ENCODE data around the gene ZZZ3.
A peak's percentile ranks its signal among the peaks of the same experiment; 100 is the strongest.
"Not testable (repeated sequence)": the region's sequence is repeated elsewhere in the genome, so short reads cannot be mapped to it uniquely, and the experiment has no call there.

ZZZ3 gene

GRCh38 chr1:77686796-77687518 is 4.5 kb upstream of the ZZZ3 start:
- Histone ChIP-seq H3K36me3 (ENCODE audit: insufficient read depth, low read length) (no peaks in the 10 kb centered on the region), H3K27me3 (ENCODE audit: control insufficient read depth in 1 of 2, insufficient read depth in 2 of 2, low read length in 2 of 2) (no peaks in the 10 kb centered on the region), H3K4me1 (ENCODE audit: insufficient read depth, low read length) (peaks cover 7% of the 10 kb centered on the region), H3K9ac (ENCODE audit: low read length) (no peak overlapping the region), H3K27ac (ENCODE audit: low read depth, low read length) (no peak overlapping the region), H3K4me3 (ENCODE audit: low read depth in 1 of 2, low read length in 2 of 2) (no peak overlapping the region), H3K9me3 (ENCODE audit: low read length) (no peaks in the 10 kb centered on the region)

DNA sequence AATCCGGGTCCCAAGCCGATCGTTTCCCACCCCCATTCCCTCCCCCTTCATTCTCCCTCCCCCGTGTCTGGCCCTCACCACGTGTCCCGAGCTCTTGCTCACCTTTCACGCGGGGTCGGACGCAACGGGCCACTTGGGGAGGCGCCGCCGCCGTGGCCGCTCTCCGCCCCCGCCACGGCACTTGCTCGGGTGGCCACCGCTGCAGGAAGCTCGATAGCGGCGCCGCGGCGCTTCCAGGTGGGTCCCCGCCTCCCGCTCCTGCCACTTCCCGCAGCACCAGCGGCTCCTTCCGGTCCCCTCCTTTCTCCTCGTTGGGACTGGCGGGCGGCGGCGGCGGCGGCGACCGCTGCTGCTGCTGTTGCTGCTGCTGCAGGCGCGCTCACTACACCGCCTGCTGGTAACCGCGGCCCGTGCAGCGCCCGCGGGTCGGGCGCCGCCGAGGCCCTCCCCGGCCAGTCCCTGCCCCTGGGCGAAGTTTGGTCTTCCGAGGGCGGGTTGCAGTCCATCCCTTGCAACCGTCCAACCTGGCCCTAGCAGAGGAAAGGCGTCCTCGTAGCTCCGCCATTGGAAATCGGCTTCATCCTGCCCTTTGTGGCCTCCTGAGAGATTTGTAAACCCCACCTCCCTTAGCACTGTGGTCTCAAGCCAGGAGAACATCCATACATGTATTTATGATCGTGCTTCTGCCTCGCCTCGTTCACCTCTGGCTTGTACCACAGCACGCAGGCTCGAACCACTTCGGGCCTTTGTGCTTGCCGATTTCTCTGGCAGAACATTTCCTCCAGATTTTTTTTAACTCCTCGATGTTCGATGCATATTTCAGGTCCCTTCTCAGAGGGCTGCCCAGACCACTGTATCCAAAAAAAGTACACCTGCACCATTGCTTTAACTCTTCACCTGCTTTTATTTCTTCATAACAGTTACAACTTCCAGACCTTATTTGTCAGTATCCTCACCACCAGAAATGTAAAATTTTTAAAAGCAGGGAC is 996 bp upstream of the ZZZ3 start:
- H3K36me3 ChIP-seq (ENCODE audit: insufficient read depth, low read length) = no peaks in the 10 kb centered on the region
- no peaks in the 10 kb centered on the region for H3K9me3 ChIP-seq (ENCODE audit: low read length)
- peaks cover 18% of the 10 kb centered on the region for H3K4me1 ChIP-seq (ENCODE audit: insufficient read depth, low read length)
- H3K9ac ChIP-seq (ENCODE audit: low read length) = peak overlapping the region; percentile 64
- H3K4me3 ChIP-seq (ENCODE audit: low read depth in 1 of 2, low read length in 2 of 2) = peak overlapping the region; percentile 88 to 91
- H3K27me3 ChIP-seq (ENCODE audit: control insufficient read depth in 1 of 2, insufficient read depth in 2 of 2, low read length in 2 of 2) = no peaks in the 10 kb centered on the region
- H3K27ac ChIP-seq (ENCODE audit: low read depth, low read length) = peak overlapping the region; percentile 80

- Histone ChIP-seq H3K4me1 (ENCODE audit: insufficient read depth, low read length) (peaks cover 18% of the 10 kb centered on the region), H3K4me3 (ENCODE audit: low read depth in 1 of 2, low read length in 2 of 2) (no peak overlapping the region), H3K36me3 (ENCODE audit: insufficient read depth, low read length) (no peaks in the 10 kb centered on the region), H3K27ac (ENCODE audit: low read depth, low read length) (no peak overlapping the region), H3K9ac (ENCODE audit: low read length) (no peak overlapping the region), H3K27me3 (ENCODE audit: control insufficient read depth in 1 of 2, insufficient read depth in 2 of 2, low read length in 2 of 2) (no peaks in the 10 kb centered on the region), H3K9me3 (ENCODE audit: low read length) (no peaks in the 10 kb centered on the region)
Measured at GRCh38 chr1:77680173-77680572, 2.3 kb downstream of the ZZZ3 start.

GRCh38 chr1:77678660-77679610 is 3.5 kb downstream of the ZZZ3 start:
- peaks cover 15% of the 10 kb centered on the region for H3K4me1 ChIP-seq (ENCODE audit: insufficient read depth, low read length)

DNA sequence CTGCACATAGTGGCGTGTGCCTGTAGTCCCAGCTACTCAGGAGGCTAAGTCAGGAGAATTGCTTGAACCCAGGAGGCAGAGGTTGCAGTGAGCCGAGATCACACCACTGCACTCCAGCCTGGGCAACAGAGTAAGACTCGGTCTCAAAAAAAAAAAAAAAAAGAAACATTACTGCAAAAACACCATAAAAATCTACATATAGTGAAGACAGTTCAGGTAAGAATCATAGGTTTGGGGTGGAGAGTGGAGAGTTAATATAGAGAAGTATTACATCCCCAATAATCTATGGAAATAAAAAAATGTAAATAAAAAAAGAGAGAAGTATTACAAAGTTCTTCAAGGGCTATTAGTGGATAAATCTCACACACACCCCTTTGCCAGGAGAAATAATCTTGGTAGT is 7.7 kb downstream of the ZZZ3 start:
- not testable (repeated sequence) for H3K9me3 ChIP-seq (ENCODE audit: low read length); H3K27ac ChIP-seq (ENCODE audit: low read depth, low read length); H3K9ac ChIP-seq (ENCODE audit: low read length); H3K27me3 ChIP-seq (ENCODE audit: control insufficient read depth in 1 of 2, insufficient read depth in 2 of 2, low read length in 2 of 2); H3K36me3 ChIP-seq (ENCODE audit: insufficient read depth, low read length); H3K4me3 ChIP-seq (ENCODE audit: low read depth in 1 of 2, low read length in 2 of 2)
- H3K4me1 ChIP-seq (ENCODE audit: insufficient read depth, low read length) = peaks cover 14% of the 10 kb centered on the region

More at GRCh38 chr1:77678660-77679610, 3.5 kb downstream of the ZZZ3 start:
- H3K27ac ChIP-seq (ENCODE audit: low read depth, low read length) = no peak overlapping the region
- no peak overlapping the region for H3K9ac ChIP-seq (ENCODE audit: low read length)
- H3K4me3 ChIP-seq (ENCODE audit: low read depth in 1 of 2, low read length in 2 of 2) = no peak overlapping the region
- H3K27me3 ChIP-seq (ENCODE audit: control insufficient read depth in 1 of 2, insufficient read depth in 2 of 2, low read length in 2 of 2) = no peaks in the 10 kb centered on the region
- H3K36me3 ChIP-seq (ENCODE audit: insufficient read depth, low read length) = no peaks in the 10 kb centered on the region
- no peaks in the 10 kb centered on the region for H3K9me3 ChIP-seq (ENCODE audit: low read length)

DNA sequence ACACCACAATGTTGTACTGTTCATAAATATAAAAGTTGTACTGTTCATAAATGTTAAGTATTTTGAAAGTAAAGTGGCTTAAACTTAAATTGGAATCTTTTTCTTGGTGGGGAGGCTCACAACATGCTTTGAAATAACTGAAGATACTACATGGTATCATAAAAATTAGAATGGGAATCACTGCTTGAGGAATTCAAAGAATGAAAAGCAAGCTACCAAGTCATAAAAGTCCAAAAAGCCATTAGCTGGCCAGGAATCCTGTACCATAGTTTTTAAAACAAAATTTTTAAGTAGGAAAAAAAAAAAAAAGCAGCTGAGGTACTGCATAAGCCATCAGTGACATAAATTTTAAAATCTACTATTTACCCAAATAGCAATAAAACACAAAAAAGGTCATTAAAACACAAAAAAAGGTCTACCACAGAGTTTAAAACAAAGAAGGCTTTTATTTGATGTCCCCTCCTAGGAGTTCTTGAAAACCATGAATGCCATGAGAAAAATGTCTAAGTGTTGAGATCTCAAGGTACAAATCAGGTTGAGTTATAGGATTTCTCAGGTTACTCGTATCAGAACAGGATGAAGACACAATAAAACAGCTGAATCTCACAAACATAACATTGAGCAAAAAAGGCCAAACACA is 8.6 kb downstream of the ZZZ3 start:
- Histone ChIP-seq H3K27ac (ENCODE audit: low read depth, low read length) (no peak overlapping the region), H3K9ac (ENCODE audit: low read length) (no peak overlapping the region), H3K4me1 (ENCODE audit: insufficient read depth, low read length) (peaks cover 14% of the 10 kb centered on the region), H3K4me3 (ENCODE audit: low read depth in 1 of 2, low read length in 2 of 2) (no peak overlapping the region), H3K9me3 (ENCODE audit: low read length) (no peaks in the 10 kb centered on the region), H3K27me3 (ENCODE audit: control insufficient read depth in 1 of 2, insufficient read depth in 2 of 2, low read length in 2 of 2) (no peaks in the 10 kb centered on the region), H3K36me3 (ENCODE audit: insufficient read depth, low read length) (no peaks in the 10 kb centered on the region)

DNA sequence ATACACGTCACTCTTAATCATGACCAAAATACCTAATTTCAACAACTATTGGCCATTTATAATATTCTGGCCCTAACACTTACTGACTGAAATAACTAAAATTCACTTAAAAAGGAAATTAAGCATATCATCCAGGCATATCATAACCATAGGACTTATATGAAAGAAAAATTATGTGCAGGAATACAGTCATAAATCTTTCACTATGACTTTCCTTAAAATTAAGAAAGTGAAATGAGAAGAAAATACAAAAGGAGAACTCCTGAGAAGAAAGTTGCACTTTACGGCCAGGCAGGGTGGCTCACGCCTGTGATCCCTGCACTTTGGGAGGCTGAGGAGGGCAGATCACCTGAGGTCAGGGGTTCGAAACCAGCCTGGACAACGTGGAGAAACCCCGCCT is 9.4 kb downstream of the ZZZ3 start:
- Histone ChIP-seq H3K27me3 (ENCODE audit: control insufficient read depth in 1 of 2, insufficient read depth in 2 of 2, low read length in 2 of 2) (no peaks in the 10 kb centered on the region), H3K27ac (ENCODE audit: low read depth, low read length) (no peak overlapping the region), H3K9ac (ENCODE audit: low read length) (no peak overlapping the region), H3K36me3 (ENCODE audit: insufficient read depth, low read length) (no peaks in the 10 kb centered on the region), H3K4me1 (ENCODE audit: insufficient read depth, low read length) (peaks cover 14% of the 10 kb centered on the region), H3K9me3 (ENCODE audit: low read length) (no peaks in the 10 kb centered on the region), H3K4me3 (ENCODE audit: low read depth in 1 of 2, low read length in 2 of 2) (no peak overlapping the region)

DNA sequence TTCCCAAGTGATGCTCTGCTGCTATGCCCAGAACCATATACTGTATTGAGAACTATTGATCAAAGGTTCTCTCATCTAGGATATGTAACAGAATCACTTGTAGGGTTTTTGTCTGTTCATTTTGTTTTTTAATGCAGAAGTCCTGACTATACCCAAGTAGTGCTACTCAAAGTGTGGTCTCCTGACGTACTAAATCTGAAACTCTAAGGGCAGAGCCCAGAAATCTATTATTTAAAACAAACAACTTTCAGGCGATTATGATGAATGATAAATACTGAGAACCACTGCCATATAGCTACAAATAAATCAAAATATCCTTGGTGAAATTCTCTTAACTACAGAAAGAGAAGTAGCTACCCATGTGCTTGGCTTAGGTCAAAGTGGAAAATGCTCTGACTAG is 10.1 kb downstream of the ZZZ3 start:
- Histone ChIP-seq H3K9ac (ENCODE audit: low read length) (no peak overlapping the region), H3K27ac (ENCODE audit: low read depth, low read length) (no peak overlapping the region), H3K9me3 (ENCODE audit: low read length) (no peaks in the 10 kb centered on the region), H3K4me3 (ENCODE audit: low read depth in 1 of 2, low read length in 2 of 2) (no peak overlapping the region), H3K27me3 (ENCODE audit: control insufficient read depth in 1 of 2, insufficient read depth in 2 of 2, low read length in 2 of 2) (no peaks in the 10 kb centered on the region), H3K36me3 (ENCODE audit: insufficient read depth, low read length) (no peaks in the 10 kb centered on the region), H3K4me1 (ENCODE audit: insufficient read depth, low read length) (peaks cover 14% of the 10 kb centered on the region)

GRCh38 chr1:77671836-77672235 is 10.6 kb downstream of the ZZZ3 start:
- Histone ChIP-seq H3K27ac (ENCODE audit: low read depth, low read length) (no peak overlapping the region), H3K36me3 (ENCODE audit: insufficient read depth, low read length) (no peaks in the 10 kb centered on the region), H3K4me1 (ENCODE audit: insufficient read depth, low read length) (peaks cover 17% of the 10 kb centered on the region), H3K9me3 (ENCODE audit: low read length) (no peaks in the 10 kb centered on the region), H3K9ac (ENCODE audit: low read length) (no peak overlapping the region), H3K4me3 (ENCODE audit: low read depth in 1 of 2, low read length in 2 of 2) (no peak overlapping the region), H3K27me3 (ENCODE audit: control insufficient read depth in 1 of 2, insufficient read depth in 2 of 2, low read length in 2 of 2) (no peaks in the 10 kb centered on the region)

DNA sequence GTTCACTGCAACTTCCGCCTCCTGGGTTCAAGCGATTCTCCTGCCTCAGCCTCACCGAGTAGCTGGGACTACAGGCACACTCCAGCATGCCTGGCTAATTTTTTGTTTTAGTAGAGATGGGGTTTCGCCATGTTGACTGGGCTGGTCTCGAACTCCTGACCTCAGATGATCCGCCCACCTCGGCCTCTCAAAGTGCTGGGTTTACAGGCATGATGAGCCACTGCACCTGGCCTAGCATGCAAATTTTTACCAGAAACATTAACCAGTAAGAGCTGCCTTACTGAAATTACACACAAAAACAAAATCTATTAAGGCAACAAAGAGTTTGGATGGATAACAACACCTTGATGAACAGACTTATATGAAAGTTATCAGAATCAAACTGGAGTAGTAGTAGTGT is 12.1 kb downstream of the ZZZ3 start:
- H3K27me3 ChIP-seq (ENCODE audit: control insufficient read depth in 1 of 2, insufficient read depth in 2 of 2, low read length in 2 of 2) = no peaks in the 10 kb centered on the region
- no peaks in the 10 kb centered on the region for H3K9me3 ChIP-seq (ENCODE audit: low read length)
- peaks cover 20% of the 10 kb centered on the region for H3K4me1 ChIP-seq (ENCODE audit: insufficient read depth, low read length)
- H3K27ac ChIP-seq (ENCODE audit: low read depth, low read length) = no peak overlapping the region
- no peaks in the 10 kb centered on the region for H3K36me3 ChIP-seq (ENCODE audit: insufficient read depth, low read length)
- H3K9ac ChIP-seq (ENCODE audit: low read length) = no peak overlapping the region
- no peak overlapping the region for H3K4me3 ChIP-seq (ENCODE audit: low read depth in 1 of 2, low read length in 2 of 2)

Data from muscle layer of colon (tissue), 2 donors.